DMS114 treated with DMSO at 0.1 percent for 48 hours (cell line): Measurements from ENCODE around the gene BPIFB4.

Experiments used
- DNase-seq: peaks from one replicate; lab custom pipeline; 2025; ENCODE audit not compliant: unreplicated experiment; lab: John Stamatoyannopoulos, UW

The BPIFB4 gene

GRCh38 chr20:33061658-33062028 is 17.8 kb upstream of the BPIFB4 start:
- DNase-seq, result no peak

DNA sequence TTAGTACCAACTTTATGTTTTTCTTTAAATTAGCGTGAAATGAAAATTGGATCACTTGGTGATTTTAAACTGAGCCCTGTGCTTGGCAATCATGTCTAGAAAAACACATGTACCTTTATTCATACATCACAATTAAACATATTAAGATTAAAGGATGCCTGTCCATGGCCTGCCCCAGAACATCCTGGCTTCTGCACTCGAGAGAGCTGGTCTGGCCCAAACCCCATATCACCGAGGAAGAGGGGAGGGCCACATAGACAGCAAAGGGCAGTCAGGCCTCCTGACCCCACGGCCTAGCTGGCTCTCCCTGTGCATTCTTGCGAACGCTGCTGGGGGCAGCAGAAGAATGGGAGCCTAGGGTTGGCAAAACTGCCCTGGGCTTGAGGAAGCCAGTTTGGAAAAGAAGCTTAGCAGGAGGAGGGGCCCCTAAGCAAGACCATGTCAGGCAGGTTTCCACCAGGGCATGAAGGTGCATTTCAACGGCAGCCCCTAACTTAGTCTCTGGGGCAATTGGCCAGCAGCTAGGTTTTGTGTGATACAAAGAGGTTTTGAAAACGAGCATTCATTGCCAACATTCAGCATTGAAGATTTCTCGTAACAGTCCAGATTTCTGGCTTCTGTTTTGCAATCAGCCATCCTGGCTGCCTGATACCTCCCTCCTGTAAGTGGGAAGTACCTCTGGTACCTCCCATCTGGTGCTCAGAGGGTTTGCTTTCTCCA is 17.2 kb upstream of the BPIFB4 start:
- no peak for DNase-seq

- no peak for DNase-seq
Observed at GRCh38 chr20:33062825-33063149, 16.7 kb upstream of the BPIFB4 start.

- no peak for DNase-seq
Observed at GRCh38 chr20:33063271-33063670, 16.2 kb upstream of the BPIFB4 start.

DNA sequence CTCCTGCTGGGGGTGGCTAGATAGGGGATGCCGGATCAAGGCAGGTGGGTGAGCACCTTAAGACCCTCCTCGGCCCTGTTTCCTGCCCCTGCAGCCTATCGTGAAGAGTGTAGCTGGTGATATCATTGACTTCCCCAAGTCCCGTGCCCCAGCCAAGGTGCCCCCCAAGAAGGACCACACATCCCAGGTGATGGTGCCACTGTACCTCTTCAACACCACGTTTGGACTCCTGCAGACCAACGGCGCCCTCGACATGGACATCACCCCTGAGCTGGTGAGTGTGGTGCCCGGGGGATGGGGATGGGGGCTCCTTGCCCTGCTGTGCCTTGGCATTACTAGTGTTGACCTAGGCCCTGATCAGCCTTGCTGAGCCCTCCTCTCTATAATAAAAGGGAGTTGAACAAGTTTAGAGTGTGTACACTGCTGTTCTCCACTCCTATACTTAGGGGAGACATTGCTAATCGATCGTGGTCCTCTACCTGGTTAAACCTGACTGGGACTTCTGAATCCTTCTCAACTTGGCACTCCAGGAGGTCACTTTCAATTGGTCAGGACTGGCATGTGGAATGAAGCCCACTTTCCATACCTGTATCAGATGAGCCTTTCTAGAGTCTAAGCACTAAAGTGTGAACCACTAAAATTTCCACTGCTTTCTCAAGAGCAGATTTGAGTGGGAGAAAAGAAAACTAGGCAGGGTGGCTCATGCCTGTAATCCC is 14.7 kb upstream of the BPIFB4 start:
- no peak for DNase-seq

DNA sequence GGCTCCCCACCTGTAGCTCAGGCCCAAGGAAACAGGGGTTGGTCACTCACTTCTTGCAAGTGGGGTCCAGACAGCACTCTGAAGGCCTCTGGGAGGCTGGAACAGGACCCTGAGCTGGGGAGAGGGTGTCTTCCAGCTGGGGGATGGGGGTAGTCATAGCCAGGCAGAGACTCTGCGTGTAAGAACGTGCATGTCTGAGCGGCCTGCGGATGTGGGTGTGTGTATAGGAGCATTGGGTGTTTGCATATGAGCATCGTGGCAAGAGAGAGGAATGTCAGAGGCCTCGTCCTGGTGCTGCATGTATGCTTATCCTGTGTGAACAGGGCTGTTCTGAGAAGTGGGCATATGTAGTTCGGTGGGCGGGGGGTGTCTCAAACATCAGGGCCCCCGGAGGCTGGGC is 13.7 kb upstream of the BPIFB4 start:
- no peak for DNase-seq

DNA sequence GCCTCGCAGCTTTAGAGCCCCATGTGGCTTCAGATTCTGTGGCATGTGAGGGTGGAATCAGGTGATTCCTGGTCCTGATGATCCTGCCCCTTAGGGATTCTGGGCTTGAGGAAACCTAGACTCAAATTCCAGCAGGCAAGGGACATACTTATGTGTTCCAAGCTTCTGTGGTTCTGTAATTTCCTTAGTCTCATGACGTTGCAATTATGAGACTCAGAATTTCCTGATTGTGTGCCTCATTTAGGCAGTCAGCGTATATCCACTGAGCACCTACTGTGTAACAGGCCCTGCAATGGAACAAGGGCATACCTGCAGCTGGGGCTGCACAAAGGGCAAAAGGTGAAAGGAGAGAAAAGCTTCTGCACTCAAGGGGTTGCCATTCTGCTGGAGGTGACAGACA is 11.6 kb upstream of the BPIFB4 start:
- no peak for DNase-seq

GRCh38 chr20:33068251-33068939 is 11.0 kb upstream of the BPIFB4 start:
- no peak for DNase-seq

DNA sequence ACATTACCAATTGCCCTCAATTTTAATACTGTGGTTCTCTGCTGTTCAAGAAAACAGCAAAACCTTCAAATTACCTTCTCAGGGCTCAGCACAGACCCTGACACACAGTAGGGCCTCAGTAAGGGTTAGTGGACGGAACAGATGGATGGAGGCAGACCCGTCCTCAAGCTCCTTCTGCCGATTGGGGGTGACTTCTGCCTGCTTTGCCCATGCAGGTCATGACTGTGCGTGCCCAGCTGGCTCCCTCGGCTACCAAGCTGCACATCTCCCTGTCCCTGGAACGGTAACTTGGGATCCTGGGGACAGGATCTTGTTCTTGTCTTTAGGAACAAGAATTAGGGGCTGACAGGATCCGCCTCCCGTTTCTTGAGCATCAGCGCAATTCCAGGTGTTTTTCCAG is 9.8 kb upstream of the BPIFB4 start:
- no peak for DNase-seq

- no peak for DNase-seq
Observed at GRCh38 chr20:33070111-33071053, 9.1 kb upstream of the BPIFB4 start.

DNA sequence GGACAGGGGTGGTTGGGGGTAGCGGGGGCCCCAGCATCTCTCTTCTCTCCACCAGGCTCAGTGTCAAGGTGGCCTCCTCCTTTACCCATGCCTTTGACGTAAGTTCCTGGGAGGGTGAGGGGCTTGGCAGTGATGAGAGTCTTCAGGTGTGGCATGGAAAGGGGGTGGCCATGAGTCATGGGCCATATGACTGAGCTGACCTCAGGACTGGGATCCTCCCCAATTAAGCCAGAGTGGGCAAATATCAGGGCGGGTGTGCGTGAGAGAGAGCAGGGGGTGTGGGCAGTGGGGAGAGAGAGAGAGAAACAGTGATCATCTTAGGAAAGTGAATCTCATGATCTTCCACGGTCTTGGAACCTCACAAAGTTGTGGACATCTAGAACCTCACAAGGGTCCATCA is 8.2 kb upstream of the BPIFB4 start:
- no peak for DNase-seq

DNA sequence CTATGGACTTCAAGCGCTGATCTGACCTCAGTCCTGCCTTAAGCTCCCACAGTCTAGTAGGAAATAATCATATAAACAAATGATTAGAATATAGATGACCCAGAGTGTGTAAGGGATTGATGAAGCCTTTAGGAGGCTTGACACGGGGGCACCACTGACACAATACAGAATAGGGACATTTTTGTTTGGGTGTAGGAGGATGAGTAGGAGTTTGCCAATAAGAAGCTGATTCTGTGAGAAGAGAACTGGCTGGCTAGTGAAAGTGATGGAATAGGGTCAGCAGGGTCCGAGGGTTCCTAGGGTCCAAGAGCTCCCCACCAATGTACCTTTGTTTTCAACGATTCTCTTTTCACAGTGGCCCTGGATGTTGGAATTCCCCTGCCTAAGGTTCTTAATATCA is 7.1 kb upstream of the BPIFB4 start:
- no peak for DNase-seq

GRCh38 chr20:33072813-33073212 is 6.6 kb upstream of the BPIFB4 start:
- DNase-seq, result no peak

GRCh38 chr20:33074675-33075074 is 4.8 kb upstream of the BPIFB4 start:
- no peak for DNase-seq

GRCh38 chr20:33075281-33075680 is 4.2 kb upstream of the BPIFB4 start:
- DNase-seq, result no peak

- no peak for DNase-seq
Observed at GRCh38 chr20:33076662-33077372, 2.6 kb upstream of the BPIFB4 start.

GRCh38 chr20:33081411-33082154 is 2.1 kb downstream of the BPIFB4 start:
- no peak for DNase-seq

DNA sequence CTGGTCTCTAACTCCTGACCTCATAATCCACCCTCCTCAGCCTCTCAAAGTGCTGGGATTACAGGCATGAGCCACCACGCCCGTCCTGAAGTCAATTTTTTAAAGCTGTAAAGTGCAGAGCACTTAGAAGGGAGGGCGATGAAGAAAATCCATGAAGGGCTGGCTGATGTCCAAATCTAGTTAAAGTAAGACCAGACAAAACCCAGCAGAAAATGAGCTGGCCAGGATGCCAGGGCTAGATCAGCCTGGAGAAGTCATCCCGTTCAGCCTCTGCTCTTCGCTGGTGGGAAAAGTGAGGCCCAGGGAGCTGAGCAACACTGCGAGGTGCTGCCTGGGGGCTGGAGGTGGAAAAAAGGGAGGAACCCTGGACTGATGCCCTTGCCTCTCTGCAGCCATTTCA is 3.1 kb downstream of the BPIFB4 start:
- DNase-seq, result no peak

GRCh38 chr20:33083544-33084340 is 4.3 kb downstream of the BPIFB4 start:
- no peak for DNase-seq
